GM12892 (cell line): ENCODE measurements around the gene LRRTM2.

Experiments
- POLR2A ChIP-seq: IDR thresholded peaks from 2 replicates; pipeline ENCODE4 v1.6.1; 2011; ENCODE audit warnings: low read depth, low read length, control low read depth
- POLR2AphosphoS5 ChIP-seq: IDR thresholded peaks from 2 replicates; pipeline ENCODE4 v1.6.1; 2011; ENCODE audit warnings: low read depth, low read length, control low read depth

DNA sequence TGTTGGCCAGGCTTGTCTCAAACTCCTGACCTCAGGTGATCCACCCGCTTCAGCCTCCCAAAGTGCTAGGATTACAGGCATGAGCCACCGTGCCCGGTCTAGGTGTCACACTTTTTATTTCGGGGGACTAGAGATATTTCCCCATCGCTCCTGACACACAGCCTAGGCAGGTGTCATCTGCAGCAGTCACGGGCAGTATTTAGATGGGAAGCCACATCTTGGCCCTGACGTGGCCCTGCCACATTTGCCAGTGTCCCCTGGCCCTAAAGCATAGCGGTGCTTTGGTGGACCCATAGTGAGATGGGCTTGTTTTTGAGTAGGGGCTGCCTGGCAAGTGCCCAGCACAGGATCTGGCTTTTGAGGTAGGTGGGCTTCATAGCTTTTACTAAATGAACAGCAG lies 45.0 kb upstream of the LRRTM2 start:
- TF ChIP-seq POLR2A: no peak
- no peak for TF ChIP-seq POLR2AphosphoS5
